Amniotic epithelial cell (primary cell): ENCODE data around the gene CCL4.
"Not testable (repeated sequence)": the region's sequence is repeated elsewhere in the genome, so short reads cannot be mapped to it uniquely, and the experiment has no call there.

Experiments used
- DNase-seq: peaks from one replicate; pipeline ENCODE4 v3.0.0-alpha.2; 2010; ENCODE audit warnings: low read depth

CCL4 gene

GRCh38 chr17:36117505-36118382 lies 14.1 kb downstream of the CCL4 start:
- DNase-seq: no peak

DNA sequence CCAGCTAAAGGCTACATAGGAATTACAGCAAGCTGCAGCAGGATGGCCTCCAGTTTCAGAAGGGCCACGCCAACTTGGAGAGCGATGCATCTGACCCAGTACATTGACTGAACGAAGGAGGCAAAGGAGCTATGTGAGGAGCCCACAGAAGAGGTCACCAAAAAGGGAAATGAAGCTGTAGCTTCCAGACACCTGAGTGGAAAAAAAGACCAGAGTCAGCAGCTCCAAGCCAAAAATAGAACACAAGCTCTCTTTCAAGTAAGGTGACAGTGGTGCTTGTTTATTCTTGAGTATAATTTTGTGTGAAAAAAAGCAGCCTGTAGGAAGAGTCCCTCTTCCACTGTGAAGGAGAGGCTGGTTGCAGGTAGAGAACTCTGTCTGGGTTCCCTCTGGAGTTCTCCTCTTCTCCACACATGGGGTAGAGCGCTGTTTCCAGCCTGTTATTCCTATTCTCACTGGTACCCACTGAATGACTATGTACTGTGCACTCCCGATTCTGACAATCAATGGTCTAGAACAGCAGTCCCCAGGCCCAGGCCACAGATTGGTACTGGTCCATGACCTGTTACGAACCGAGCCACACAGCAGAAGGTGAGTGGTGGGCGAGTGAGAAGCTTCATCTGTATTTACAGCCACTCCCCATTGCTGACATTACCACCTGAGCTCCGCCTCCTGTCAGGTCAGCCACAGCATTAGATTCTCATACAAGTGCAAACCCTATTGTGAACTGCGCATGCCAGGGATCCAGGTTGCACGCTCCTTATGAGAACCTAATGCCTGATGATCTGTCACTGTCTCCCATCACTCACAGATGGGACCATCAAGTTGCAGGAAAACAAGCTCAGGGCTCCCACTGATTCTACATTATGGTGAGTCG lies 15.1 kb downstream of the CCL4 start:
- no peak for DNase-seq

DNA sequence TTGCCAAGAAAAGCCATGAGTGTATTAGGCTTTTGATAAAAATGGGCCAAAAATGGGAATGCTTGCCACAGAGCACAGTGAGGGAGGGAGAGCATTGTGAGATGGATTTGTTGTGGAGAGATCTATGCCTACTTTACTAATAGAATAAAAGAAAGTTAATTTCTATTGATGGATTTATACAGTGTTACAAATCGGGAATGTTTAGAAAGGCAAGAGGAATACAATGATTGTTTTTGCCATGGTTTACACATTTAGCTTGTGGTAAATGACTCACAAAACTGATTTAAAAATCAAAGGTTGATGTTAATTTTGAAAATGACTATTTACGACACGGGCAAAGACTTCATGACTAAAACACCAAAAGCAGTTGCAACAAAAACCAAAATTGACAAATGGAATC lies 16.6 kb downstream of the CCL4 start:
- no peak for DNase-seq

DNA sequence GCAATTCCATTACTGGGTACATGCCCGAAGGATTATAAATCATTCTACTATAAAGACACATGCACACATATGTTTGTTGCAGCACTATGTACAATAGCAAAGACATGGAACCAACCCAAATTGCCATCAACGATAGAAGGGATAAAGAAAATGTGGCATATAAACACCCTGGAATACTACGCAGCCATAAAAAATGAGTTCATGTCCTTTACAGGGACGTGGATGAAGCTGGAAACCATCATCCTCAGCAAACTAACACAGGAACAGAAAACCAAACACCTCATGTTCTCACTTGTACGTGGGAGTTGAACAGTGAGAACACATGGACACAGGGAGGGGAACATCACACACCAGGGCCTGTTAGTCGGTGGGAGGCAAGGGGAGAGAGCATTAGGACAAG lies 17.5 kb downstream of the CCL4 start:
- not testable (repeated sequence) for DNase-seq

DNA sequence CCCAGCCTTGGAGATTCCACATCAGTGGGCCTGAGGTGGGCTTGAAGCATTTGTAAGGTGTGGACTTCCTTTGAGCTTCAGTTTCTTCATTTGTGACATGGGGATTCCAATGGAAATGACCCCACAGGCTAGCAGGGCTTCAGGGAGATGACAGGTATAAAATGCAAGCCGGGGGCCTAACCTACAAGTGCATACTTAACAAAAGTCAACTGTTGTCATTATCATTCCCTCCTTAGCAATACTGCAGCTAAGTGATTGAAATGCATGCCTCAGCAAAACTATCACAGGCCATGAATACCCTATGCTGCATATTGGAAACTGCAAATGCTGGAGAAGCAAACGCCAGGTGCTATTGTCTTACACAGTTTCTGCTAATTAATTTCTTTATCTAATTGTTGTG lies 19.8 kb downstream of the CCL4 start:
- no peak for DNase-seq

DNA sequence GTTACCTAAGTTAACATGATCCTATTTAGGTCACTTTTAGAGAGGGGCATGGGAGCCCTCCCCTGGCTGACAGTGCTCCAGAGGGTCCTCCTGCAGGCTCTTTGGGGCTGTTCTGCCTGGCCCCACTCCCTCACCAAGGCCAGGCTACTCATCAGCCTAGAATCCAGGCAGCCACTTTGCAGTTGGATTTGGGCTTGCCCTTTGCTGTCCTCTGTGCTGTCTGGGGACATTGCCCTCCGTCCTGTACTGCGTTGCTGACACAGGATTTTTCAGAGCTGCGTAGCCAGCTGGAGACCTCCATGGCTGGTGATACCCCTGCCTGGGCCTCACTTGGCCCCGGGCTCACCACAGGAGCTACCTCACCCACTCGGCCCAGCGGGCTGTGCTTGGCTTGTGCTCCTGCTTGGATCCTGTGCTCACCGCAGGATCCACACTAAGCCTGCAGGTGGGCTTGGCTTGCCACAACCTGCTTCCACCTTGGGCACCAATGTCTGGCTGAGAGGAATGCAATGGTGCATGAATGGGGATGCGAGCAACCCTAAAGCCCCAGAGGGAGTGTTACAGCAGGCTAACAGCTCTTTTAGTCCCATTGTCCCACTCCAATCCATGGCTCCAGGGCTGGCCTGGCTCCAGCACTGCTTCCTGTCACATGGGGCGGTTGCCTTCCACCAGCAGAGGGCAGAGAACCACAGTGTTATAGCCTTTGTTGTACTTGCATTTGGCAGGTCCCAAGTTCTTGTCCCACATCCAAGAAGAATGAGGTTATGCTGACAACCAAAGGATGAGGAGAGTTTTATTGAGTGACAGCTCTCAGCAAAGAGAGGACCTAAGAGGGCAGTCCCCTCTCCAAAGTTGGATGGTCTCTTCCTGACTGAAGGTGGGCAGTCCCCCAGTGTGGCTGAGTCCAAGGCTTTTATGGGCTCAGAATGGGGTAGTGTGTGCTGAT lies 21.5 kb downstream of the CCL4 start:
- no peak for DNase-seq

DNA sequence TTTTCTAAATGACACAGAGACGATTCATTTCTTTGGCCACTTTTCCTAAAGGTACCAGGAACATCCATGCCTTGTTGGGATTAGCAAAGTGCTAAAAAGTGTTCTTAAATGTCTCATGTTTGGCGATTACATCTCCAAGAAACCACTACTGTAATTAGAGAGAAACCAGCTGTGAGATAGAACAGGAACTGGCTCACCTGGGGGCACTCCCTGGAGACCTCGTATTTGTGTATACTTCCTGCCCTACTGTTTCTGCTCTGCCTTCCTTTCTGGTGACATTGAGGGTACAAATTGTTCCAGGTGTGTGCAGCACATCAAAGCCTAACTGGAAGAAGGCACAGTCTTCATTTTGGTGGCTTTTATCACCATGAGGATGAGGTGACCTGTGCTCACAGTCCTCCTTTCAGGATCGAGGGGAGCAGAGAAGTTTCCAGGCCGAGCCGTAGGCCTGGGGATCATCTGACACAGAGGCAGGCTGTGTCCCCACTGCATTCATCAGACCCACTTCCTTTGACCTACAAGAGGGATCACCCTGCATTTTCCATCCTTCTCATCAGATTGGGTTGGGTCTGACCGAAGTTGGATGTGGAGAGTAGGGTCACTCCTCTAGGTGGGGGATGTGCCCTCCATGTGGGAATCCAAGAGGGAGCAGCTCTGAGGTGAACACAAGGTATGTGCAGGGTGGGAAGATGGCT lies 23.7 kb downstream of the CCL4 start:
- DNase-seq: no peak

DNA sequence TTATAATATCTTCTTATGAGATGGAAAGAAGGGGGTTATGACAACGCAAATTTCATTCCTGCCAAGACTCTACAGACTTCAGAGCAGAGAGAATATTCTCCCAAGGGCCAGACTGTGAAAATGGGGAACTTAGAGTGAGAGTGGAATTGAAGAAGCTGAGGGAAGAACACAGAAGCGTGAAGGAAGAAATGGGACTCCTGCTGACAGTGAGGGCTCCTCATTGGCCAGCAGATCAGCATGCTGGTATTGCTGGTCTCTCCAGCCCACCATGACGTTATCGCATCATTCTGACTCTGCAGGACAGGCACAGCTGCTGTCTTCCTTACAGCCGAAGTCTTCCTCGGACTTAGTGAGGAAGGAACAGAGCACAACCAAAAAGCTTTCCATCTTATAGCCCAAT lies 24.3 kb downstream of the CCL4 start:
- no peak for DNase-seq

- no peak for DNase-seq
Observed at GRCh38 chr17:36128411-36128978, 24.9 kb downstream of the CCL4 start.

GRCh38 chr17:36129616-36130015 lies 26.0 kb downstream of the CCL4 start:
- DNase-seq: no peak

- DNase-seq: no peak
Observed at GRCh38 chr17:36130346-36130745, 26.7 kb downstream of the CCL4 start.

- DNase-seq: no peak
Observed at GRCh38 chr17:36131421-36131820, 27.8 kb downstream of the CCL4 start.

GRCh38 chr17:36131931-36132330 lies 28.3 kb downstream of the CCL4 start:
- DNase-seq: no peak

GRCh38 chr17:36132421-36132831 lies 28.8 kb downstream of the CCL4 start:
- no peak for DNase-seq

- no peak for DNase-seq
Observed at GRCh38 chr17:36133602-36134236, 30.1 kb downstream of the CCL4 start.

DNA sequence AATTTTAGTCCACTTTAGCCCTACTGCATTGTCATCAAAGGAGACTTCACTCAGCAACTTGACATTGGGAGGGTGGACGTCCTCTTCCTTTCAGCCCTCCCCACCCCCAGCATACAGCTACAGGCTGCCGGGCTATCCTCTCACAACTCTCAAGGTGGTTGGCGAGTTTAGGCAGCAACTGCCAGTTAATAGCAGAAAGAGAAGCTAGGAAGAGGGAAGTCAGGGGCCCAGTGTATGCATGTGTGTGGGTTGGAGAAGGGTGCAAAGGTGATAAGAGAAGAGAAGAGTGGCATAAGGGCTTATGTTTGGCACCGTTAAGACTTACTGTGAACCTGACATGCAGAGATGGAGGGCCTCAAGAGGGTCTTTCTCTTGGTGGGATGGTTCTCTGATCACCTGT lies 31.8 kb downstream of the CCL4 start:
- no peak for DNase-seq

DNA sequence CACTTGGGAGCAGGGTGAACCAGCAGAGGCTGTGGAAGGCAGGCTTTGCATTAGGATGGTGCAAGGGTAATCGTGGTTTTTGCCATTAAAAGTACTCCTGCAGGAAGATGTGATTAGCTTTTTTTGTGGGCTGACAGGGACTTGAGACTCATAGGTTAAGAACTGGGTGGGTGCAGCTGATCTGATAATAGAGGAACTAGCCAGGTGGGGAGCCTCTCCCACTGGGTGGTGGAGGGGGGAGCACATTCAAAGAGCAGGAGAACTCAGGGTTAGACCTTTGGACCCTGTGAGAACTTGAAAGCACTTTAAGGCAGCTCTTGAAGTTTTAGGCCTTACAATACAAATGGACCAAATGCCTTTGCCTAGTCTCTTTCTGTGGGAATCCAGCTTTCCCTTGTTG lies 32.4 kb downstream of the CCL4 start:
- DNase-seq: no peak

DNA sequence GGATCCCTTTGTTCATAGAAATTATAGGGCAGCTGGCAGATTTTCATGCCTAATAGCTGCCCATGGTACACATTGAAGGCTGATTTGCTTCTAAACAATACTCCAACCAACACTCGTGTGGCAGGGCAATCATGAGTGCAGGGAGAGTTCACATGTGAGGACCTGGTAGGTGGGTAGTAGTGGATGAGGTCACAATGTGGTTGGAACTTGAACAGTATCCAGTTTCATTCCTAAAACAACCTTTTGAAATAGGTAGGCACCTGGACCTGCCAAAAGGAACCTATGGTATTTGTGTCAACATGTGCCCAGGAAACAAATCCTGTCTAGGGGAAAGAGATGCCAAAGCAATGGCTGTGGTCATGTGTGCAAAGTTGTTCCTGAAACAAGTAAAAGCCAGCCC lies 32.8 kb downstream of the CCL4 start:
- no peak for DNase-seq

- DNase-seq: no peak
Observed at GRCh38 chr17:36142235-36142634, 38.6 kb downstream of the CCL4 start.

GRCh38 chr17:36142806-36143205 lies 39.2 kb downstream of the CCL4 start:
- no peak for DNase-seq

DNA sequence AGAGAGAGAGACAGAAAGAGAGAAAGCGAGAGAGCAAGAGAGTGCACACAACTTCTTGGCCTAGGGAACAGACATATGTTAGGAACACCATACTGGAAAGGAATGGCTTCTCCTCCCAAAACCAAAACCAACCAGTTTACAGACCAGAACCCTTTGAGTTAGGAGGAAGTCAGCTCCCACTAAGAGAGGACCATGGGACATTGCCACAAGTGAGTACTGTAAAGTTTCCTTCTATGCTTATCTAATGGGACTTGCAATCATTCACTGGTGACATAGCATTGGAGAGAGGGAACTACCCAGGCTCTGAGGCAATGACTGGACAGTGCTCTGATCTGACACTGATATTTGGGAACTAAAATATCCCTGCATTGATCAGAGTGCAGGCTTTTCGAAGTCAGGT lies 40.4 kb downstream of the CCL4 start:
- DNase-seq: no peak
